Liver (tissue), 9 donors: ENCODE results near the gene SRRM1. TPM values are rescaled to one million over a fixed set of nuclear protein-coding genes. Genes with fewer than 3 reads are reported as not detected.

Source experiments
- DNase-seq: peaks from one replicate; pipeline ENCODE4 v3.0.0-alpha.2; 2017; ENCODE audit warnings: low spot score
- H3K27ac ChIP-seq, 2 donors: one replicate each; pipeline ENCODE4 v1.7.0; 2013; ENCODE audit warnings: inconsistent platforms in 2 of 2, low read length in 2 of 2, control low read depth in 1 of 2, low read depth in 1 of 2, mild to moderate bottlenecking in 1 of 2
- H3K27me3 ChIP-seq, 4 donors: one replicate each; pipeline versions ENCODE4 v1.6.1 to v1.7.0; 2013; ENCODE audit warnings: low read length in 3 of 4, inconsistent platforms in 1 of 4, mild to moderate bottlenecking in 1 of 4, moderate library complexity in 1 of 4; ENCODE audit not compliant: control insufficient read depth in 4 of 4, insufficient read depth in 4 of 4
- H3K36me3 ChIP-seq, 4 donors: one replicate each; pipeline versions ENCODE4 v1.6.1 to v1.7.0; 2013; ENCODE audit warnings: low read length in 3 of 4, mild to moderate bottlenecking in 3 of 4, low read depth in 1 of 4, moderate library complexity in 1 of 4; ENCODE audit not compliant: control insufficient read depth in 4 of 4, insufficient read depth in 3 of 4
- H3K4me1 ChIP-seq, 4 donors: one replicate each; pipeline versions ENCODE4 v1.6.1 to v1.7.0; 2013; ENCODE audit warnings: low read length in 3 of 4, mild to moderate bottlenecking in 3 of 4, moderate library complexity in 1 of 4; ENCODE audit not compliant: control insufficient read depth in 4 of 4, insufficient read depth in 4 of 4
- H3K4me3 ChIP-seq, 3 donors: one replicate each; pipeline versions ENCODE4 v1.6.1 to v1.7.0; 2013; ENCODE audit warnings: low read length in 3 of 3, control low read depth in 1 of 3, low read depth in 1 of 3, mild to moderate bottlenecking in 1 of 3
- H3K9ac ChIP-seq, 2 donors: one replicate each; pipeline ENCODE4 v1.7.0; 2013; ENCODE audit warnings: low read length in 2 of 2, mild to moderate bottlenecking in 2 of 2, moderate library complexity in 2 of 2, control low read depth in 1 of 2, low read depth in 1 of 2
- H3K9me3 ChIP-seq, 4 donors: one replicate each; pipeline versions ENCODE4 v1.6.1 to v1.7.0; 2013; ENCODE audit warnings: low read length in 3 of 4; ENCODE audit not compliant: control insufficient read depth in 4 of 4
- ATF3 ChIP-seq: IDR thresholded peaks from 2 replicates; pipeline ENCODE4 v1.6.1; 2016; ENCODE audit warnings: antibody characterized with exemption
- EGR1 ChIP-seq, 2 donors: IDR thresholded peaks; 2 replicates each; pipeline ENCODE4 v1.6.1; 2016 to 2018; ENCODE audit warnings: antibody characterized with exemption in 2 of 2, low read depth in 2 of 2
- FOXA1 ChIP-seq: IDR thresholded peaks from 2 replicates; pipeline ENCODE4 v1.6.1; 2016; ENCODE audit warnings: antibody characterized with exemption
- FOXA2 ChIP-seq: IDR thresholded peaks from 2 replicates; pipeline ENCODE4 v1.6.1; 2016; ENCODE audit warnings: antibody characterized with exemption
- GABPA ChIP-seq, 2 donors: IDR thresholded peaks in 1 of 2; conservative IDR thresholded peaks in 1 of 2; 2 replicates each; pipeline ENCODE4 v1.6.1; 2016; ENCODE audit warnings: antibody characterized with exemption in 2 of 2, mild to moderate bottlenecking in 1 of 2, moderate library complexity in 1 of 2
- HNF4A ChIP-seq, 2 donors: conservative IDR thresholded peaks; 2 replicates each; pipeline ENCODE4 v1.6.1; 2016; ENCODE audit warnings: antibody characterized with exemption in 2 of 2, mild to moderate bottlenecking in 2 of 2
- HNF4G ChIP-seq: IDR thresholded peaks from 2 replicates; pipeline ENCODE4 v1.6.1; 2016; ENCODE audit warnings: antibody characterized with exemption
- JUND ChIP-seq, 2 donors: IDR thresholded peaks; 2 replicates each; pipeline ENCODE4 v1.6.1; 2016; ENCODE audit warnings: antibody characterized with exemption in 2 of 2
- NR2F2 ChIP-seq: IDR thresholded peaks from 2 replicates; pipeline ENCODE4 v1.6.1; 2016; ENCODE audit warnings: antibody characterized with exemption
- RAD21 ChIP-seq, 2 donors: IDR thresholded peaks; 2 replicates each; pipeline ENCODE4 v1.6.1; 2016; ENCODE audit warnings: antibody characterized with exemption in 2 of 2, mild to moderate bottlenecking in 2 of 2
- REST ChIP-seq: IDR thresholded peaks from 2 replicates; pipeline ENCODE4 v1.6.1; 2016; ENCODE audit warnings: antibody characterized with exemption, mild to moderate bottlenecking
- RXRA ChIP-seq, 2 donors: IDR thresholded peaks; 2 replicates each; pipeline ENCODE4 v1.6.1; 2017 to 2018; ENCODE audit warnings: antibody characterized with exemption in 2 of 2, mild to moderate bottlenecking in 1 of 2
- SP1 ChIP-seq: IDR thresholded peaks from 2 replicates; pipeline ENCODE4 v1.6.1; 2018; ENCODE audit warnings: antibody characterized with exemption, mild to moderate bottlenecking
- TAF1 ChIP-seq: conservative IDR thresholded peaks from 2 replicates; pipeline ENCODE4 v1.6.1; 2016; ENCODE audit warnings: antibody characterized with exemption, mild to moderate bottlenecking
- YY1 ChIP-seq: IDR thresholded peaks from 2 replicates; pipeline ENCODE4 v1.6.1; 2016; ENCODE audit warnings: antibody characterized with exemption, mild to moderate bottlenecking
- WGBS: extraction: QIAGEN DNeasy Blood & Tissue Kit; methylation state at CpG from one replicate; pipeline ENCODE4 v1.1.7; 2013; 5-methylcytosine and 5-hydroxymethylcytosine counted together
- polyA plus RNA-seq, 2 donors: library from polyadenylated mRNA; stranded (reverse) in 1 of 2; unstranded in 1 of 2; fragments of 200-250 nt in 1 of 2; fragments of >200 nt in 1 of 2; fragmentation: Nextera tagmentation in 1 of 2; extraction: Ambion mirVana in 1 of 2; gene quantifications; one replicate each; pipeline versions ENCODE4 v1.2.1 to v1.2.3, GENCODE V29; 2013 to 2015
- total RNA-seq, 2 donors: library from RNA; depleted of rRNA; stranded (reverse); fragments of >200 nt; gene quantifications; one replicate each; pipeline ENCODE4 v1.2.3, GENCODE V29; 2014
- TF ChIP-seq, protein P1 (sequence below): IDR thresholded peaks from 2 replicates; pipeline ENCODE4 v1.6.1; 2016; ENCODE audit warnings: antibody characterized with exemption
- TF ChIP-seq, protein P2 (sequence below): fragments of 150-350 bp; IDR thresholded peaks from 2 replicates; pipeline ENCODE4 v1.5.1; 2017; ENCODE audit warnings: improper control_type of control experiment, low read depth, low read length; ENCODE audit not compliant: missing input control
- donor health status: healthy.
- donor health status: healthy.
- donor health status: healthy.
- donor health status: healthy.
- donor health status: healthy.

The SRRM1 gene
- total and polyA plus RNA-seq, 4 donors: 18.4 to 66.0 (median 31.6) TPM

DNA sequence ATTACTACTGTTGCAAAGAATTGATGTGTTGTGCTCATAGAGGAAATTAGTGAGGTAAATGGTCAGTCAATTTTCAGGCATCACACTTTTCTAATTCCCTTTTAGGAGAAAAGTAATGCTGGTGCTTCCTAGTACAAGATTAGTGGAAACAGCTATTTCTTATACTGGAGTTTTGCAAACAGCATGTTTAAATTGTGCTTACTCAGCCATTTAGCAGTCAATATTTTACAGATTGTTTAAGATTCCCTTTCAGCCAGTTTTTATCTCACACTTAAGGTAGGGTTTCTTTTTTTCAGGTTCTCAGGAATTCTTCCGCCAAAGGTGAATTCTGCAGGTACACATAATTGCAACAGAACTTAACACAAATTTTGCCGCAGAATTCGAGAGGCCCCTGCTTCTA is 10.9 kb downstream of the SRRM1 start (continued):
- TF ChIP-seq, protein P1, sequence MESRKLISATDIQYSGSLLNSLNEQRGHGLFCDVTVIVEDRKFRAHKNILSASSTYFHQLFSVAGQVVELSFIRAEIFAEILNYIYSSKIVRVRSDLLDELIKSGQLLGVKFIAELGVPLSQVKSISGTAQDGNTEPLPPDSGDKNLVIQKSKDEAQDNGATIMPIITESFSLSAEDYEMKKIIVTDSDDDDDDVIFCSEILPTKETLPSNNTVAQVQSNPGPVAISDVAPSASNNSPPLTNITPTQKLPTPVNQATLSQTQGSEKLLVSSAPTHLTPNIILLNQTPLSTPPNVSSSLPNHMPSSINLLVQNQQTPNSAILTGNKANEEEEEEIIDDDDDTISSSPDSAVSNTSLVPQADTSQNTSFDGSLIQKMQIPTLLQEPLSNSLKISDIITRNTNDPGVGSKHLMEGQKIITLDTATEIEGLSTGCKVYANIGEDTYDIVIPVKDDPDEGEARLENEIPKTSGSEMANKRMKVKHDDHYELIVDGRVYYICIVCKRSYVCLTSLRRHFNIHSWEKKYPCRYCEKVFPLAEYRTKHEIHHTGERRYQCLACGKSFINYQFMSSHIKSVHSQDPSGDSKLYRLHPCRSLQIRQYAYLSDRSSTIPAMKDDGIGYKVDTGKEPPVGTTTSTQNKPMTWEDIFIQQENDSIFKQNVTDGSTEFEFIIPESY: no peak
- no peak for TF ChIP-seq FOXA2
- no peak for TF ChIP-seq REST

DNA sequence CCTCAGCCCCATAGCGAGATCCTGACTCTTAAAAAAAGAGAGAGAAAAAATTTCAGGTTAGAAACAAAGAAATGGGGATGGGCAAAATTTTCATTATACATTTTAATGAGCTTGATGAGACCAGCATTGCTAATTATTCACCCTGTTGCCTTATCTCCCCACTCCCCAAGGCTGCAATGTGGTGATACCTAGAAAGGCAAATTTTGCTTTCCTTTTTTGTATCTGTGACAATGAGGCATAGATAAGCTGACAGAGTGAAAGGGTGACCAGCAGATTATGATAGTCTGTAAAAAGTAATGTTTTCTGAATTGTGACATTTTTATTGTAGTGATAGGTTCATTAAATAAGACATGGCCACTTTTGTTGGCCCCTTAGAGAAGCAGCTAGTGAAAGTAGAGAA is 12.9 kb downstream of the SRRM1 start:
- Histone ChIP-seq H3K9me3 (no peaks in the 10 kb centered on the region), H3K9ac (no peak overlapping the region), H3K27ac (no peak overlapping the region), H3K4me3 (no peak overlapping the region), H3K27me3 (no peaks in the 10 kb centered on the region), H3K4me1 (peaks cover 0 to 14% (median 4%) of the 10 kb centered on the region in 4 donors), H3K36me3 (peaks cover 12 to 86% (median 79%) of the 10 kb centered on the region in 4 donors)
- WGBS: 98% methylated on average over 1 of the region's 1 CpG
- TF ChIP-seq JUND (IDR thresholded peaks at IDR 0.05) (no peak), GABPA (IDR thresholded peaks at IDR 0.05 in 1 of 2, conservative IDR thresholded peaks at IDR 0.05 in 1 of 2) (no peak), RXRA (IDR thresholded peaks at IDR 0.05) (no peak), EGR1 (IDR thresholded peaks at IDR 0.05; ENCODE audit: low read depth in 2 of 2) (no peak), ATF3 (no peak), YY1 (no peak), FOXA1 (no peak), SP1 (no peak), HNF4A (conservative IDR thresholded peaks at IDR 0.05) (no peak), NR2F2 (no peak)
- DNase-seq: no peak

DNA sequence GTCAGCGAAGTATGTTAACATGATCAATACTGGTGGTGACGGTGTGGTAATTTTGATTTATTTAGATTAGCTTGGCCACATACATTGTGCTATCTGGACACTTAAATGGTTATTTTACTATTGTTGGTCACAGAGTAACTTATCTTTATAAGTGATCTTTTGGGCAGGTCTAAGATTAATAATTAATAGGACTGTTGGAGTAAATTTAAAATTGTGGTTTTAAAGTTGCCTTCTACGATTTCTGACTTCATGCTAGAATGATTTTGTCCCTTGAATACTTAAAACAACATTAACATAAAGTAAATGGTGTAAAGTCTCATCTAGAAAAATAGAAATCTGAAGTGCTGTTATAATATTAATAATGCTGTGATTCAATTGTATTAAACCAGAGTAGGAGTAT is 14.7 kb downstream of the SRRM1 start:
- no peak for DNase-seq
- TF ChIP-seq TAF1 (no peak), FOXA1 (no peak), HNF4G (no peak), RAD21 (IDR thresholded peaks at IDR 0.05) (no peak), JUND (IDR thresholded peaks at IDR 0.05) (no peak), NR2F2 (no peak), ATF3 (no peak)
- TF ChIP-seq, protein P2, sequence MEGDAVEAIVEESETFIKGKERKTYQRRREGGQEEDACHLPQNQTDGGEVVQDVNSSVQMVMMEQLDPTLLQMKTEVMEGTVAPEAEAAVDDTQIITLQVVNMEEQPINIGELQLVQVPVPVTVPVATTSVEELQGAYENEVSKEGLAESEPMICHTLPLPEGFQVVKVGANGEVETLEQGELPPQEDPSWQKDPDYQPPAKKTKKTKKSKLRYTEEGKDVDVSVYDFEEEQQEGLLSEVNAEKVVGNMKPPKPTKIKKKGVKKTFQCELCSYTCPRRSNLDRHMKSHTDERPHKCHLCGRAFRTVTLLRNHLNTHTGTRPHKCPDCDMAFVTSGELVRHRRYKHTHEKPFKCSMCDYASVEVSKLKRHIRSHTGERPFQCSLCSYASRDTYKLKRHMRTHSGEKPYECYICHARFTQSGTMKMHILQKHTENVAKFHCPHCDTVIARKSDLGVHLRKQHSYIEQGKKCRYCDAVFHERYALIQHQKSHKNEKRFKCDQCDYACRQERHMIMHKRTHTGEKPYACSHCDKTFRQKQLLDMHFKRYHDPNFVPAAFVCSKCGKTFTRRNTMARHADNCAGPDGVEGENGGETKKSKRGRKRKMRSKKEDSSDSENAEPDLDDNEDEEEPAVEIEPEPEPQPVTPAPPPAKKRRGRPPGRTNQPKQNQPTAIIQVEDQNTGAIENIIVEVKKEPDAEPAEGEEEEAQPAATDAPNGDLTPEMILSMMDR: no peak
- TF ChIP-seq, protein P1: no peak
- H3K27me3 ChIP-seq: no peaks in the 10 kb centered on the region
- no peak overlapping the region for H3K9ac ChIP-seq
- no peak overlapping the region for H3K4me3 ChIP-seq
- H3K4me1 ChIP-seq: peaks cover 0 to 14% (median 4%) of the 10 kb centered on the region in 4 donors
- no peaks in the 10 kb centered on the region for H3K9me3 ChIP-seq
- WGBS: 81% methylated on average over 3 of the region's 3 CpGs
- peaks cover 16 to 90% (median 82%) of the 10 kb centered on the region in 4 donors for H3K36me3 ChIP-seq
- H3K27ac ChIP-seq: no peak overlapping the region
